ENCODE measurements around the gene NEU3.
"Not testable (repeated sequence)": the region's sequence is repeated elsewhere in the genome, so short reads cannot be mapped to it uniquely, and the experiment has no call there.

The NEU3 gene

DNA sequence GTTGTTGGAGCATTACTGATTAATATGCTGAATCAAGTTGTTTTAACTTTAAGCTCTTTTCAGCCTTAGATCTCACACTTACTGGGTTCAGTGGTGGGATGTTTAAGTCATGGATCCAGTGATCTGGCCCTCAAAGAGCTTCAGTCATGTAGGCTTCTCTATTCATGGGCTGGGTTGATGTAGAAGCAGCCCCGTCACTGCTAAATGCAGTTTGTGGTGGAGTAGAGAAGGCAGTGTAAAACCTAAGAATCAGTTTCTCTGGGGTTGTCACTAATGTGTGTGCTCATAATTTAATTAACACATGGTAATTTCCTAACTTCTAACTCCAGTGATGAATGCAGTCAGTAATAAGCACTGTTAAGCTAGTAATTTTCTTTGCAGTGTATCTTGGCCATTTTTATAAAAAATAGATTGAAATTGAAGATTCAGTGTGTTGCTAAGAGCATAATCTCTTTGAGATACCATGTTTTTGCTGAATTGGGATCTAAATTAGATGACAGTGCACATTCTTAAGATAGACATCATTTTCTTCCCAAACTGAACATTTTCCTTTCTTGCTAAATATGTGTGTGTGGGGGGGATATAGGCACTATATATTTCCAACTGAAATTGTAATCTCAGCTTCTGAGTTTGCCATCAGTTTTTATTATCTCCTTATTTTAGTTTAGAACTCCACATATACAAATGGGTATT, 30.6 kb upstream of the NEU3 start:
- no peaks in the 10 kb centered on the region for H3K9me3 Mint-ChIP-seq
- DNase-seq (ENCODE audit: low spot score), result no peak
- H3K4me1 Mint-ChIP-seq (ENCODE audit: low read depth), result peaks cover 45% of the 10 kb centered on the region
- no peak overlapping the region for H3K27ac Mint-ChIP-seq
- H3K27me3 Mint-ChIP-seq (ENCODE audit: low read depth), result no peaks in the 10 kb centered on the region
- H3K36me3 Mint-ChIP-seq (ENCODE audit: low read depth), result peaks cover 35% of the 10 kb centered on the region
- no peak overlapping the region for H3K4me3 Mint-ChIP-seq

DNA sequence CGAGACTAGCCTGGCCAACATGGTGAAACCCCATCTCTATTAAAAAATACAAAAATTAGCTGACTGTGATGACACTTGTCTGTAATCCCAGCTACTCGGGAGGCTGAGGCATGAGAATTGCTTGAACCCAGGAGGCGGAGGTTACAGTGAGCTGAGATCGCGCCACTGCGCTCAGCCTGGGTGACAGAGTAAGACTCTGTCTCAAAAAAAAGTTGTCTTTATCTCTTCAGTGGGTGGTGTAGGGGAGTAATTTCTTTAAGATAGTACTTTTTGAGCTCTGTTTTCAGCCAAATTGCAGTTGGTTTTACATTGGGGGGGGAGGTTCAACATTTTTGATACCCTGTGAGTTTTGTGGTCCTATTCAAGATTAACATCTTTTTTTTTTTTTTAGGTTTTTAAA, 28.6 kb upstream of the NEU3 start:
- not testable (repeated sequence) for DNase-seq (ENCODE audit: low spot score); H3K9me3 Mint-ChIP-seq; H3K27me3 Mint-ChIP-seq (ENCODE audit: low read depth); H3K27ac Mint-ChIP-seq; H3K4me3 Mint-ChIP-seq
- H3K4me1 Mint-ChIP-seq (ENCODE audit: low read depth), result peaks cover 35% of the 10 kb centered on the region
- peaks cover 39% of the 10 kb centered on the region for H3K36me3 Mint-ChIP-seq (ENCODE audit: low read depth)

DNA sequence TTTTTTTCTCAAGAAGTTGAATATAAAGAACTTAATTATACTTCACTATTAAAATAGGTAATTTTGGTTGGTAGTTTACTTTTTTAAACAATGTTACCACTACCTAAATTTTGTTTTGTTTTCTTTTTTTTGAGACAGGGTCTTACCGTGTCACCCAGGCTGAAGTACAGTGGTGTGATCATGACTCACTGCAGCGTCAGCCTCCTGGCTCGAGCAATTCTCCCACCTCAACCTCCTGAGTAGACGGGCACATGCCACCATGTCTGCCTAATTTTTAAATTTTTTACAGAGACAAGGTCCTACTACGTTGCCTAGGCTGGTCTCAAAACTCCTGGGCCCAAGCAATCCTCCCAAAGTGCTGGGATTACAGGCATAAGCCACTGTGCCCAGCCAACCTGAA, 22.1 kb upstream of the NEU3 start:
- peaks cover 10% of the 10 kb centered on the region for H3K4me1 Mint-ChIP-seq (ENCODE audit: low read depth)
- peaks cover 44% of the 10 kb centered on the region for H3K36me3 Mint-ChIP-seq (ENCODE audit: low read depth)
- no peak overlapping the region for H3K4me3 Mint-ChIP-seq
- DNase-seq (ENCODE audit: low spot score), result no peak
- no peaks in the 10 kb centered on the region for H3K9me3 Mint-ChIP-seq
- no peak overlapping the region for H3K27ac Mint-ChIP-seq
- H3K27me3 Mint-ChIP-seq (ENCODE audit: low read depth), result no peaks in the 10 kb centered on the region

DNA sequence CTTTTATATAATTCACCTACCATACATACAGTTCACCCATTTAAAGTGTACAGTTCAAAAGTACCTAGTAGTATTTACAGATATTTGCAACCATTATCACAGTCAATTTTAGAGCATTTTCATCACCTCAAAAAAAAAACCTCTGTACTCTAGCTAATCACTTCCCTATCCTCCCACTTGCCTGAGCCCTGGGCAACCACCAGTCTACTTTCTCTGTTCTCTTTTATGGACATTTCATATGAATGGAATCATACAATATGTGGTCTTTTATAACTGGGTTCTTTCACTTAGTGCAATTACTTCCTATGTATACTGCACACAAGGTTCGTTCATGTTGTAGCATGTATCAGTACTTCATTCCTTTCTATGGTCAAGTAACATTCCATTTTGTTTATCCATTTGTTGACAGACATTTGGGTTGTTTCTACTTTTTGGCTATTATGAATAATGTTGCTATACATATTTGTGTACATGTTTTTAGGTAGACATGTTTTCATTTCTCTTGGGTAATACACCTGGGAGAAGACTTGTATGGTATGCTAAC, 17.8 kb upstream of the NEU3 start:
- peaks cover 5% of the 10 kb centered on the region for H3K4me1 Mint-ChIP-seq (ENCODE audit: low read depth)
- H3K9me3 Mint-ChIP-seq, result no peaks in the 10 kb centered on the region
- no peak for DNase-seq (ENCODE audit: low spot score)
- H3K27ac Mint-ChIP-seq, result no peak overlapping the region
- no peaks in the 10 kb centered on the region for H3K27me3 Mint-ChIP-seq (ENCODE audit: low read depth)
- peaks cover 55% of the 10 kb centered on the region for H3K36me3 Mint-ChIP-seq (ENCODE audit: low read depth)
- H3K4me3 Mint-ChIP-seq, result no peak overlapping the region

DNA sequence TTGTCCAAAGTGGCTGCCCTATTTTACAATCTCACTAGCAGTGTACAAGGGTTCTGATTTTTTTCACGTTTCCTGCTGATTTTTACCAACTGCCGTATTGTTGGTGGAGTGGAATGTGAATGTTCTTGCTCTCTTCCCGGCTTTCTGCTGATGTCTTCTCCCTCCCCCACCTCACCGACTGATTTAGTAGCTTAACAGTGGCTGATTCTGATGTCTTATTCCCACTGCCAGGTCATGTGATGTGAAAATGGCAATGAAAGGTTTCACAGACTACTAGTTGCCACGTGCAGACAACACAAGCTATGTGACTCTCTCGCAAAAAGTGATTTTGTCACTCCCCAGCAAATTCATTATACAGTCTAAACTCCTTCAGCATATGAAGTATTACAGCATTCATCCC, 17.3 kb upstream of the NEU3 start:
- Mint-ChIP-seq H3K9me3 (no peaks in the 10 kb centered on the region), H3K27ac (no peak overlapping the region), H3K27me3 (ENCODE audit: low read depth) (no peaks in the 10 kb centered on the region), H3K4me1 (ENCODE audit: low read depth) (peaks cover 5% of the 10 kb centered on the region), H3K4me3 (no peak overlapping the region), H3K36me3 (ENCODE audit: low read depth) (peaks cover 56% of the 10 kb centered on the region)
- no peak for DNase-seq (ENCODE audit: low spot score)

DNA sequence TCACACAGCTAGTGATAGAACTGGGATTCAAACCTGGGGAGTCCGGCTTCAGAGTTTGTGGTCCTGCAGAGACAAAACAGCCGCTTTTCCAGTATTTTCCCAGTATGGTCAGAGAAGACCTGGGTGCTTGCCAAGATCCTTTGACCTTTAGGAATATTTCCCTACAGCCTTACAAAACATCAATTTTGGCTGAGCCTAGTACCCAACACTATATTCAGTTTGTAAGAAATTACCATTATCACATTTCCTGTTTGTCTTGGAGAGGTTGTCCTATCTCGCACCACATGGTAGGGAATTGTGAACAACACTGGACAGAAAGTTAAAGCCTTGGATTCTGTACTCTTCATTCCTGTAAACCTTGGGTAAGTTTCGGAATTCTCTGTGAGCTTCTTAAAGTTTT, 10.7 kb upstream of the NEU3 start:
- H3K36me3 Mint-ChIP-seq (ENCODE audit: low read depth), result peaks cover 43% of the 10 kb centered on the region
- no peaks in the 10 kb centered on the region for H3K9me3 Mint-ChIP-seq

DNA sequence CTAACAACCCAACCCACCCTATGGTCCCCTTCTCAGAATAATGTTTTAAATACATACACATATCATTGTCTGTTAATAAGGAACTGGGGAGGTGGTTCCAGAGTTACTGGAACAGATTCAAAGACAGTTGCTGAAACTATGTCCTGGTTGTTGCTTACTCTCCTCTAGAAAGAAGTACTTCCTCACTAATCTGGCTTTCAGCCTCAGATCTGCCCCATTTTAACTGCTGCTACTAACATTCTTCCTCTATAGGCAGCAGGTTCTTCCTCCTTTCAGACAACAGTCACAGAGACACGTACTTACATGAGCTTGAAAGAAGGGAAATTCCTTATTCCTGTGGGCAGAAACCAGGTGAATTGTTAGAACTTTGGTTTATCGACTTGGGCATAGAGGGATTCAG, 8.1 kb upstream of the NEU3 start:
- no peak for DNase-seq (ENCODE audit: low spot score)
- H3K27ac Mint-ChIP-seq, result no peak overlapping the region
- H3K36me3 Mint-ChIP-seq (ENCODE audit: low read depth), result peaks cover 22% of the 10 kb centered on the region
- no peaks in the 10 kb centered on the region for H3K27me3 Mint-ChIP-seq (ENCODE audit: low read depth)
- H3K9me3 Mint-ChIP-seq, result no peaks in the 10 kb centered on the region
- no peaks in the 10 kb centered on the region for H3K4me1 Mint-ChIP-seq (ENCODE audit: low read depth)
- H3K4me3 Mint-ChIP-seq, result no peak overlapping the region

More for the DNA sequence above, 10.7 kb upstream of the NEU3 start:
- Mint-ChIP-seq H3K27me3 (ENCODE audit: low read depth) (no peaks in the 10 kb centered on the region), H3K27ac (no peak overlapping the region), H3K4me3 (no peak overlapping the region), H3K4me1 (ENCODE audit: low read depth) (peaks cover 5% of the 10 kb centered on the region)
- DNase-seq (ENCODE audit: low spot score), result no peak

DNA sequence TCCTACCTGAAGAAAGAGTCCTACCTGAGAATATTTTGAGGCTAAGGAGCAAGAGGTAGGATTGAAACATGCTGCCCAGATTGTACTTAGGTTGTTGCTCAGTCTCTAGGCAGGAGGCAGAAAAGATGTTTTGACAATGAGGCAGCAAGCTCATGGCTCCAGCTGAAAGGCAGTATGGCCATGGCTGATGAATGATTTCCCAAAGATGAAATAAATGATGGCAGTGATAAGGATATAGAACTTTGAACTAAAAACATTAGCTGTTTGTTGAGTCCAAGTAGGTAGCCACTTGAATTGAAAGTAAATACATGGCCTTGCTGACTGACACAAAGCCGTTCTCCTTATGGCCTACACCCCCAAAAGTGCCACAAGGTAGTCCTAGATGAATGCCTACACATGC, 6.8 kb upstream of the NEU3 start:
- Mint-ChIP-seq H3K4me1 (ENCODE audit: low read depth) (no peaks in the 10 kb centered on the region), H3K27ac (no peak overlapping the region), H3K9me3 (no peaks in the 10 kb centered on the region), H3K36me3 (ENCODE audit: low read depth) (peaks cover 17% of the 10 kb centered on the region), H3K27me3 (ENCODE audit: low read depth) (no peaks in the 10 kb centered on the region), H3K4me3 (no peak overlapping the region)
- DNase-seq (ENCODE audit: low spot score), result no peak

DNA sequence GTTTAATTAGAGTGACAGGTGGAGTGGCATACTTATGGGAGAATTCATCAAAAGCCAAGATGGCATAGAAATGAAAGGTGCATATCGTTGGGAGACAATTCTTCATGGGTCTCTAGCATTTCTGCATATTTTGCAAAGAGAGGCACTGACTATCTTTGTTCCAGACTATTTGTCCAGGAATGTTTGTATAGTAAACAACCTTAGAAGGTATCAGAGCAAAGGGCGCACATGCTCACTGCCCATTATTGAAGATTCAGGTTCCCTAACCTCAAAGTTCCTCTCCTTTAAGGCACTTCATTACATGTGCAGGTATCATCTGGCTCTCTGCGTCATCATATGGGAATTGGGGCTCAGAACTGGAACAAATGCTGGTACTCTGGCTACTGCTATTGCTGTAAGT, 4.7 kb upstream of the NEU3 start:
- H3K4me1 Mint-ChIP-seq (ENCODE audit: low read depth), result peaks cover 3% of the 10 kb centered on the region
- H3K27me3 Mint-ChIP-seq (ENCODE audit: low read depth), result no peaks in the 10 kb centered on the region
- no peaks in the 10 kb centered on the region for H3K9me3 Mint-ChIP-seq
- peaks cover 12% of the 10 kb centered on the region for H3K36me3 Mint-ChIP-seq (ENCODE audit: low read depth)
- no peak overlapping the region for H3K4me3 Mint-ChIP-seq
- no peak for DNase-seq (ENCODE audit: low spot score)
- H3K27ac Mint-ChIP-seq, result no peak overlapping the region

DNA sequence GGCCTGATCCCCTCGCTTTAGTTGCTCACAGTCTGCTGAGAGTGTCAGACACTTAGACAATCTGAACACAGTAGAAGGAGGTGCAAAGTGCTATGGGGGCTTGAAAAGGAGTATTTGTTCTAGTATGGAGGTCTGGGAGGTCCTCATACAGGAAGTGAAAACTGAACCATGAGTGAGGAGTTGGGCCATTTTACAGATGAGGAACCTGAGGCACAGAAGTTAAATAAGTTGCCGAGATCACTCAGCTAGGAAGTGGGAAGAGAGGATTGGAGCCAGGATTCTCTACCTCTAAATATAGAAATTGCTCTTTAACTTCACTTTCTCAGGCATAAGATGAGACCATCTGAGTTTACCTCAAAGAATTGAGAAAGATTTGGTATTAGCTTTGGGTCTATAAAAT, 4.0 kb upstream of the NEU3 start:
- H3K4me3 Mint-ChIP-seq, result no peak overlapping the region
- H3K9me3 Mint-ChIP-seq, result no peaks in the 10 kb centered on the region
- peaks cover 12% of the 10 kb centered on the region for H3K36me3 Mint-ChIP-seq (ENCODE audit: low read depth)
- H3K27ac Mint-ChIP-seq, result no peak overlapping the region
- no peak for DNase-seq (ENCODE audit: low spot score)
- no peaks in the 10 kb centered on the region for H3K27me3 Mint-ChIP-seq (ENCODE audit: low read depth)
- peaks cover 8% of the 10 kb centered on the region for H3K4me1 Mint-ChIP-seq (ENCODE audit: low read depth)

DNA sequence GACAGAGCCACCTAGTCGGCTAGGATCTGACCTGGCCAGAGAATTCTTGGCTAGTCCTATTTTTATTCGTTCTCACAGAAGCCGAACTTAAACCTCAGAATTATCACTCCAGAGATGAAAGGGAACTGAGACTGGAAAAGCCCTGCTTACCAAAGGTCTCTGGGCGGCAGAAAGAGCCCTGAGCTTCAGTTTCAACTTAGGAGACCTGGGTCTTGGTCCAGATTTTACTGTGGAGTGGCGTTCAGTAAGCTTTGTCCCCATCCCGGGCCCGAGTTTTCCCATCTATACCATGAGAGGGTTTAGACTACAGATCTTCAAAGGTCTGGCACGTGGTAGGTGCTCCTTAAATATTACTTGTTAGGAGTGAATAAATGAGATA, 516 bp downstream of the NEU3 start:
- Mint-ChIP-seq H3K4me3 (peak overlapping the region; percentile 94), H3K4me1 (ENCODE audit: low read depth) (peaks cover 30% of the 10 kb centered on the region), H3K27me3 (ENCODE audit: low read depth) (no peaks in the 10 kb centered on the region), H3K27ac (peak overlapping the region; percentile 92), H3K36me3 (ENCODE audit: low read depth) (peaks cover 4% of the 10 kb centered on the region), H3K9me3 (no peaks in the 10 kb centered on the region)
- no peak for DNase-seq (ENCODE audit: low spot score)

DNA sequence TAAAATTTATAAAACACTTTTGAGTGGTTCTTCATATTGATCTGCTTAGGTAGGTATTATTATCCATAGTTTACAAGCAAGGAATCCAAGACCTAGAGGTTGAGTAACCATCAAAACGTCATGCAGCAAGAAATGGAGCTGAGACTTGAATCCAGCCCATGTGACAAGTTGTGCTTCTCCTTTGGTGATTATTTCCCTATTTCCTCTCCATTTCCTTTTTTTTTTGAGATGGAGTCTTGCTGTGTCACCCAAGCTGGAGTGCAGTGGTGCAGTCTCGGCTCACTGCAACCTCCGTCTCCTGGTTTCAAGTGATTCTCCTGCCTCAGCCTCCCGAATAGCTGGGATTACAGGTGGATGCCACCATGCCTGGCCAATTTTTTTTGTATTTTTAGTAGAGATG, 1.4 kb downstream of the NEU3 start:
- not testable (repeated sequence) for H3K9me3 Mint-ChIP-seq; H3K27me3 Mint-ChIP-seq (ENCODE audit: low read depth); DNase-seq (ENCODE audit: low spot score); H3K36me3 Mint-ChIP-seq (ENCODE audit: low read depth)
- Mint-ChIP-seq H3K4me3 (peak overlapping the region; percentile 94), H3K4me1 (ENCODE audit: low read depth) (peaks cover 30% of the 10 kb centered on the region), H3K27ac (peak overlapping the region; percentile 33)

DNA sequence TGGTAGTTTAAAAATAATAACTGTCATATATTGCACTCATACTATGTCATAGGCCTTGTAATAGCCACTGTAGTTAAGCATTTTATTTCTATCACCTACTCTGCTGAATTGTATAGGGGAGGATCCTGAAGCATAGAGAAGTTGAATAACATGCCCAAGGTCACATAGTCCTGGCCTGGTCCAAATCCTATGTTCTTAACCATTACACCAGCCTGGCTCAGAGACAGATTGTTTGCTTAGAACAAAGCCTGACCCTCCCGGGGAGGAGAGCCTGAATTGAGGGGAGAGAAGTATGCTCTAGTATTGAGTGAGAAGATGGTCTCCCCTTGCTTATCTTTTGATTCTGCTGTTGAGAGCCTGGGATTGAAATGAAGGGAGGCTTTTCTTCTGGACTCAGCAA, 2.2 kb downstream of the NEU3 start:
- peaks cover 30% of the 10 kb centered on the region for H3K4me1 Mint-ChIP-seq (ENCODE audit: low read depth)
- peaks cover 6% of the 10 kb centered on the region for H3K36me3 Mint-ChIP-seq (ENCODE audit: low read depth)
- H3K27me3 Mint-ChIP-seq (ENCODE audit: low read depth), result no peaks in the 10 kb centered on the region
- H3K9me3 Mint-ChIP-seq, result no peaks in the 10 kb centered on the region
- H3K27ac Mint-ChIP-seq, result no peak overlapping the region
- peak overlapping the region; percentile 94 for H3K4me3 Mint-ChIP-seq
- DNase-seq (ENCODE audit: low spot score), result no peak

DNA sequence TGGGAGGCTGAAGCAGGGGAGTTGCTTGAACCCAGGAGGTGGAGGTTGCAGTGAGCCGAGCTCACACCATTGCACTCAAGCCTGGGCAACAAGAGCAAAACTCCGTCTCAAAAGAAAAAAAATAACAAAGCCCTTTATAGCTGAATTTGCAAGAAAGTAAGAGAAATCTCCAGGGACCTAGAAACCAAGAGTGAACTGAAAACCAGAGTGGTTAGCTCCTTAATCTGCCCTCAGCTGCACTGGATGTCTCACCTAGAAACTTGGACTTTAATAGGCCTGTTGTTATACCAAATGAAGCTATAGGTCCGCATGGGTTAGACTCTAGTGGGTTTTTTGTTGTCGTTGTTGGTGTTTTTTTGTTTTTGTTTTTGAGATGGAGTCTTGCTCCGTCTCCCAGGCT, 4.1 kb downstream of the NEU3 start:
- peaks cover 30% of the 10 kb centered on the region for H3K4me1 Mint-ChIP-seq (ENCODE audit: low read depth)
- DNase-seq (ENCODE audit: low spot score), result no peak
- H3K36me3 Mint-ChIP-seq (ENCODE audit: low read depth), result peaks cover 13% of the 10 kb centered on the region
- H3K27me3 Mint-ChIP-seq (ENCODE audit: low read depth), result no peaks in the 10 kb centered on the region
- no peak overlapping the region for H3K27ac Mint-ChIP-seq
- no peaks in the 10 kb centered on the region for H3K9me3 Mint-ChIP-seq
- no peak overlapping the region for H3K4me3 Mint-ChIP-seq

DNA sequence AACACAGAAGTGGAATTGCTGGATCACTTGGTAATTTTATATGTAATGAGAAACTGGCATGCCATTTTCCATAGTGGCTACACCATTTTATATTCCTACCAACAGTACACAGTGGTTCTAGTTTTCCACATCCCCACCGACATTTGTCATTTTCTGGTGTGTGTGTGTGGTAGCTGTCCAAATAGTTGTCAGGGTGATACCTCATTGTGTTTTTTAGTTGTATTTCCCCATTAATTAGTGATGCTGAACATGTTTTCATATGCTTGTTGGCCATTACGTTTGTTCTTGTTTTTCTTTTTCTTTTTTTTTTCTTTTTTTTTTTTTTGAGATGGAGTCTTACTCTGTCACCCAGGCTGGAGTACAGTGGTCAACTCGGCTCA, 12.2 kb downstream of the NEU3 start:
- Mint-ChIP-seq H3K9me3 (no peaks in the 10 kb centered on the region), H3K36me3 (ENCODE audit: low read depth) (peaks cover 23% of the 10 kb centered on the region), H3K27me3 (ENCODE audit: low read depth) (no peaks in the 10 kb centered on the region), H3K4me1 (ENCODE audit: low read depth) (peaks cover 19% of the 10 kb centered on the region), H3K4me3 (no peak overlapping the region), H3K27ac (no peak overlapping the region)
- no peak for DNase-seq (ENCODE audit: low spot score)
